GM21381 (cell line): ENCODE results near the gene GLS2.
"Not testable (repeated sequence)": the region's sequence is repeated elsewhere in the genome, so short reads cannot be mapped to it uniquely, and the experiment has no call there.

ENCODE experiments used
- ATAC-seq: cut with Tn5 transposase; IDR thresholded peaks from one replicate; pipeline ENCODE4 v1.9.1; 2021; ENCODE audit warnings: mild to moderate bottlenecking, moderate library complexity; ENCODE audit not compliant: unreplicated experiment

Gene GLS2

GRCh38 chr12:56488041-56488955 is at the start of gene GLS2:
Gene GLS2, minus strand, starts transcription at chr12:56488161. Its CDS starts 43 bp downstream, at chr12:56488118.
- ATAC-seq: peak; percentile 95

DNA sequence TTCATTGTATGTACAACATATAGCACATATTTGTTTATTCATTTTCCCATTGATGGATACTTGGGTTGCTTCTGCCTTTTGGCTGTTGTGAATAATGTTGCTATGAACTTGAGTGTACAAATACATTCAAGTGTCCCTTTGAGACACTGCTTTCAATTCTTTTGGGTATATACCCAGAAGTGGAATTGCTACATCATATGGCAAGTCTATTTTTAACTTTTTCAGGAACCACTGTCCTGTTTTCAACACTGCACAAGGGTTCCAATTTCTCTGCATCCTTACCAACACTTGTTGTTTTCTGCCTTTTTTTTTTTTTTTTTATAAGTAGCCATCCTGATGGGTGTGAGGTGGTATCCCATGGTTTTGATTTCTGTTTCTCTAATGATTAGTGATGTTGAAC is 49.6 kb upstream of the GLS2 start:
- ATAC-seq: no peak

GRCh38 chr12:56530390-56531055 is 42.6 kb upstream of the GLS2 start:
- ATAC-seq: no peak

- no peak for ATAC-seq
These were observed 41.7 kb upstream of the GLS2 start for GRCh38 chr12:56529656-56530055.

DNA sequence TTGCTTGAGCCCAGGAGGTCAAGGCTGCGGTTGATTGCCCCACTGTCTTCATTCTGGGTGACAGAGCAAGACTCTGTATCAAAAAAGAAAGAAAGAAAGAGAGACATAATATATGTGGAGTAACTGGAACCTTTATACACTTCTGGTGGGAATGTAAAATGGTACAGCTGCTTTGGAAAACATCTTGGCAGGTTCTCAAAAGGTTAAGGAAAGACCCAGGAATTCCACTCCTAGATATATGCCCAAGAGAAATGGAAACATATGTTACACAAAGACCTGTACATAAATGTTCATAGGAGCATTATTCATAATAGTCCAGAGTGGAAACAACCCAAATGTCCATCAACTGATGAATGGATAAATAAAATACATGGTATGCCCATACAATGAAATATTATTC is 40.9 kb upstream of the GLS2 start:
- no peak for ATAC-seq

- ATAC-seq: no peak
These were observed 34.6 kb upstream of the GLS2 start for GRCh38 chr12:56522411-56523193.

DNA sequence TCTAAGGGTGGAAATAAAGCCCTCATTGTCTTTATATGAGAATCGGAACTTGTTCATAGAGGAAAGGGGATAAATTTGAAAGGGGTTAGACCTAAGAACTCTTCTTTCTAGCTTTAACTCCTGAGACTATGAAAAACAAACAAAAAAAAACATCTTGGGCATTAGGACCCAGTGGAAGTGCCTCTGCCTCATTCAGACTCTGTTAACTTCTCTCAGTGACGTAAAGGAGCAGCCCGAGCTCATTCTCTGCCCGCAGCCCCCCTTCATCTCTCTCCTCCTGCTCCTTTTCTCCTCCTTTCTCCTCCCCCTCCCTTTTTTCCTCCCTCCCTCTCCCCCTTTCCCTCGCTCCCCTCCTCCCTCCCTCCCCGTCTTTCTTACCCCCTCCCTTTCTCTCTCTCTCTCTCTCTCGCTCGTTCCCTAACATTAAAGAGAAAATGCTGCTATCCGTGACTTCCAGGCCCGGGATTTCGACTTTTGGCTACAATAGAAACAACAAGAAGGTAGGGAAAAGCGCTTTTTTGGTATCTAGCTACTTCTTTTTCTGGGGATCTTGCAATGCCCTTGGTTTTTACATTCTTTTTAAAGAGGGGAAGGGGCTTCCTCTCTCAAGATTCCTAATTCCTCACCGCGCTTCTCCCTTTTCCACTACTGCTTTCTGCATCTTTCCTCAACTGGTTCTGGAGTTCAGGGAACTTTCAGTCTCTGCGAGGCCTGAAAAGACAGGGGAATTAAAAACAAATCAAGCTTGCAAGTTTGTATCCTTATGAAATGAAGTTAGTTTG is 33.8 kb upstream of the GLS2 start, which contains the start of gene RBMS2:
TSS of gene RBMS2 (plus strand) at position 231 of the 782 bp plus-strand sequence. CDS start at position 435, 204 bp downstream.
- ATAC-seq: no peak

- no peak for ATAC-seq
These were observed 33.2 kb upstream of the GLS2 start for GRCh38 chr12:56521209-56521589.

- no peak for ATAC-seq
These were observed 32.5 kb upstream of the GLS2 start for GRCh38 chr12:56520506-56520905.

- no peak for ATAC-seq
These were observed 32.1 kb upstream of the GLS2 start for GRCh38 chr12:56520048-56520447.

DNA sequence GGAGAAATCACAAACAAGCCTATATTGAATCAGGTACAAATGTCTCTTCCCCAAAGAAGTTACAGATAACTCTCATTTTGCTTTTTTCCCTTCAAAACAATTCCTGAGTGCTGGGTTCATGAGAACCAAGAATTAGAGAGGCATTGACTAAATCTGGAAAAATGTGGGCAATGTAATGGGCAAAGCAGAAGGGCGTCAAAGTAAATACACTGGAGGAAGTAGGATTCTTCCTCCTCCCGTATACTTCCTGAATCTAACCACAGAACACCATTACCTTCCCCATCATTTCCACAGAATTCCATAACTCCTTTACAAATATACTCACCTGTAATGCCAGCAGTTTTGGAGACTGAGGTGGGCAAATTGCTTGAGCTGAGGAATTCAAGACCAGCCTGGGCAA is 30.6 kb upstream of the GLS2 start:
- no peak for ATAC-seq

DNA sequence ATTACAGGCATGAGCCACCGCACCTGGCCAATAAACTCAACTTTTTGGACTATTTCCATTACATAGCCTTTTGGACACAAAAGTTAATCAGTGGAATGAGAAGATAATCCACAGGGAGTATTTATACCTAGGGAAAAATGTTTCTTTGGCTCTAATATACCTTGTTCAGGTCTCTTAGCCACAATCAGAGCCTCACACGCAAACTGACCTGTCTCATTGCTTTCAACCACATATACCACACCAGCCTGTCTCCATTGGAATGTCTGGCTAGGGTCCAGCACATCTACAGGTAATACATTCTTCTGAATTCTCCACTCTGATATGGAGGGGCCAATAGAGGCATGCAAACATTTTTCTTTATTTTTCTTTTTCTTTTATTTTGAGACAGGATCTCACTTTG is 29.9 kb upstream of the GLS2 start:
- ATAC-seq: no peak

GRCh38 chr12:56514014-56514318 is 26.0 kb upstream of the GLS2 start:
- not testable (repeated sequence) for ATAC-seq

DNA sequence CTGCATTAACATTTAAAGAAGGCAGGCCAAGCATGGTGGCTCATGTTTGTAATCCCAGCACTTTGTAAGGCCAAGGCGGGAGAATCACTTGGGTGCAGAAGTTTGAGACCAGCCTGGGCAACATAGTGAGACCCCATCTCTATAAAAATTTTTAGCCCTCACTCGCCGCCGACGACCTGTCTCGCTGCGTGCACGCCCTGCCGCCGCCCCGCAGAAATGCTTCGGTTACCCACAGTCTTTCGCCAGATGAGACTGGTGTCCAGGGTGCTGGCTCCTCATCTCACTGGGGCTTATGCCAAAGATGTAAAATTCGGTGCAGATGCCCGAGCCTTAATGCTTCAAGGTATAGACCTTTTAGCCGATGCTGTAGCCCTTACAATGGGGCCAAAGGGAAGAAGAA is 22.8 kb upstream of the GLS2 start:
- ATAC-seq: no peak

GRCh38 chr12:56499879-56500278 is 11.9 kb upstream of the GLS2 start:
- not testable (repeated sequence) for ATAC-seq

DNA sequence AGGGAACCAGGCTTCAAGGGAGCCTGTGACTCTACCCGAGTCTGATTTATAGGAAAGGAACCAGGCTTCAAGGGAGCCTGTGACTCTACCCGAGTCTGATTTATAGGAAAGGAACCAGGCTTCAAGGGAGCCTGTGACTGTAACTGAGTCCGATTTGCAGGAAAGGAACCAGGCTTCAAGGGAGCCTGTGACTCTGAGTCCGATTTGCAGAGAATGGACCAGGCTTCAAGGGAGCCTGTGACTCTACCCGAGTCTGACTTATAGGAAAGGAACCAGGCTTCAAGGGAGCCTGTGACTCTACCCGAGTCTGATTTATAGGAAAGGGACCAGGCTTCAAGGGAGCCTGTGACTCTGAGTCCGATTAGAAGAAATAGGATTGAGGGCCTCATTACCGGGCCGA is 11.5 kb upstream of the GLS2 start:
- ATAC-seq: not testable (repeated sequence)

DNA sequence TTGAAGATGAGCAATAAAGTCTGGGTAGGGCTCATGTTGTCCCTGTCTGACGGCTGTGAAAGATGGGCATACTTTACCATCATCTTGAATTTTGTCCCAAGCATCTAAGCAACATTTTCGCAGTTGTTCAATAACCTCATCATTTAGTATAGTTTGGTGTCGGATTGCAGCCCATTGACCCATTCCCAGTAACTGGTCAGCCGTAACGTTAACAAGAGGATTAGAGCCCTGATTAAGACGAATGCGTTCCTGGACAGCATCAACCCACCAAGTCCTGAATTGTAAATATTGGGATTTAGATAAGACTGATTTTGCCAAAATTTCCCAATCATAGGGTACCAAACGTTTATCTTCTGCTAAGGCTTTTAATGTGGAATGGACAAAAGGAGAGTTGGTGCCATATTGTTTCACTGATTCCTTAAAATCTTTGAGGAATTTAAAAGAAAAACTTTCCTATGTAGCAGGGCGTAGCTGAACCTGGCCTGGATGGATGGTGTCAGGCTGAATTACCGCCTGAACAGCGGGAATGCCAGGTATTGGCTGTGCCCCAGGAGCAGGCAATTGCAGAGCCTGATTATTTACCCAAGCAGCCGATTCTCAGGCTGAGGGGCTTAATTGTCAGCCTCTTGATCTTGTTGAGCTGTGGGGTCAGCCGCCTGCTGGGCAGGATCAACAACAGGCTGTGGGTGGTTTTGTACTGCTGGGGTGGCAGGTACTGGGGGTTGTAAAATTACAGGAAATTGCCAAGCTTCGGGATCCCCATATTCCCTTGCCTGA is 10.4 kb upstream of the GLS2 start:
- not testable (repeated sequence) for ATAC-seq

GRCh38 chr12:56496704-56497103 is 8.7 kb upstream of the GLS2 start:
- not testable (repeated sequence) for ATAC-seq

GRCh38 chr12:56494481-56494880 is 6.5 kb upstream of the GLS2 start:
- ATAC-seq: not testable (repeated sequence)

DNA sequence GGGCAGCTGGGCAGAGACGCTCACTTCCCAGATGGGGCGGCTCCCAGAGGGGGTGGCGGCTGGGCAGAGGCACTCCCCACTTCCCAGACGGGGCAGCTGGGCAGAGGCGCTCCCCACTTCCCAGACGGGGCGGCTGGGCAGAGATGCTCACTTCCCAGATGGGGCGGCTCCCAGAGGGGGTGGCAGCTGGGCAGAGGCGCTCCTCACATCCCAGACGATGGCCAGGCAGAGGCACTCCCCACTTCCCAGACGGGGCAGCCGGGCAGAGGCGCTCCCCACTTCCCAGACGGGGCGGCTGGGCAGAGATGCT is 6.1 kb upstream of the GLS2 start:
- not testable (repeated sequence) for ATAC-seq
